DOHH2 (cell line): ENCODE data around the gene SOX5.
"Not testable (repeated sequence)": the region's sequence is repeated elsewhere in the genome, so short reads cannot be mapped to it uniquely, and the experiment has no call there.

Experiments used
- CTCF ChIP-seq: fragments of 200-600 bp; sonication (generic); IDR thresholded peaks from one replicate; pipeline ENCODE4 v1.5.1; 2014; ENCODE audit warnings: antibody characterized with exemption, mild to moderate bottlenecking, low read depth, low read length; ENCODE audit not compliant: poor library complexity, severe bottlenecking
- EZH2phosphoT487 ChIP-seq: fragments of 200-600 bp; sonication (generic); IDR thresholded peaks from 2 replicates; pipeline ENCODE4 v1.6.1; 2017; ENCODE audit warnings: borderline replicate concordance, mild to moderate bottlenecking, antibody characterized with exemption, low read length, moderate library complexity, mixed read lengths

GRCh38 chr12:23825124-23825523, 124.3 kb downstream of the SOX5 start:
- not testable (repeated sequence) for TF ChIP-seq CTCF, EZH2phosphoT487
